Smooth muscle cell (in vitro differentiated cells): Measurements from ENCODE around the gene KCNG2. TPM values are rescaled to one million over a fixed set of nuclear protein-coding genes. Genes with fewer than 3 reads are reported as not detected.

ENCODE experiments used
- DNase-seq: peaks from one replicate; lab custom pipeline; 2025; ENCODE audit not compliant: unreplicated experiment; lab: John Stamatoyannopoulos, UW
- H2AFZ ChIP-seq: fragments of 200-600 bp; sonication (generic); 2 replicates; pipeline ENCODE4 v1.6.0; 2016; ENCODE audit warnings: antibody characterized with exemption, low read depth, mild to moderate bottlenecking
- H3F3A ChIP-seq: fragments of 200-600 bp; sonication (generic); 2 replicates; pipeline ENCODE4 v1.6.0; 2017; ENCODE audit warnings: antibody characterized with exemption, low read depth
- H3K27ac ChIP-seq: fragments of 200-600 bp; sonication (generic); 2 replicates; pipeline ENCODE4 v1.5.1; 2016; ENCODE audit warnings: low read depth, mild to moderate bottlenecking
- H3K27me3 ChIP-seq: fragments of 200-600 bp; sonication (generic); 2 replicates; pipeline ENCODE4 v1.6.1; 2016; ENCODE audit warnings: low read depth, mild to moderate bottlenecking
- H3K36me3 ChIP-seq: fragments of 200-600 bp; sonication (generic); 2 replicates; pipeline ENCODE4 v1.5.1; 2016; ENCODE audit warnings: low read depth
- H3K4me1 ChIP-seq: fragments of 200-600 bp; sonication (generic); 2 replicates; pipeline ENCODE4 v1.5.1; 2016; ENCODE audit warnings: low read depth
- H3K4me2 ChIP-seq: fragments of 200-600 bp; sonication (generic); 2 replicates; pipeline ENCODE4 v1.6.0; 2016; ENCODE audit warnings: mild to moderate bottlenecking
- H3K4me3 ChIP-seq: fragments of 200-600 bp; sonication (generic); 2 replicates; pipeline ENCODE4 v1.5.1; 2016; ENCODE audit warnings: mild to moderate bottlenecking
- H3K79me2 ChIP-seq: fragments of 200-600 bp; sonication (generic); 2 replicates; pipeline ENCODE4 v1.6.0; 2016; ENCODE audit warnings: low read depth, mild to moderate bottlenecking
- H3K9ac ChIP-seq: fragments of 200-600 bp; sonication (generic); 2 replicates; pipeline ENCODE4 v1.6.0; 2016; ENCODE audit warnings: low read depth
- H3K9me3 ChIP-seq: fragments of 200-600 bp; sonication (generic); replicated peaks from 2 replicates; pipeline ENCODE4 v1.5.1; 2016; ENCODE audit warnings: low read depth
- H4K20me1 ChIP-seq: fragments of 200-600 bp; sonication (generic); 2 replicates; pipeline ENCODE4 v1.6.0; 2016; ENCODE audit warnings: low read depth
- WGBS: methylation state at CpG from one replicate; pipeline ENCODE4 v1.1.7; 2016; ENCODE audit warnings: low lambda C conversion rate; 5-methylcytosine and 5-hydroxymethylcytosine counted together
- polyA plus RNA-seq: library from polyadenylated mRNA; unstranded; fragments of >200 nt; fragmentation: Nextera tagmentation; extraction: Ambion mirVana; gene quantifications from 2 replicates; pipeline ENCODE4 v1.2.1, GENCODE V29; 2016
- total RNA-seq: library from RNA; depleted of rRNA; stranded (reverse); fragments of >200 nt; gene quantifications from 2 replicates; pipeline ENCODE4 v1.2.3, GENCODE V29; 2014
- TF ChIP-seq, protein P1 (sequence below): fragments of 200-600 bp; sonication (generic); IDR thresholded peaks from 2 replicates; pipeline ENCODE4 v1.5.1; 2017; ENCODE audit warnings: borderline replicate concordance, mild to moderate bottlenecking, antibody characterized with exemption; ENCODE audit not compliant: insufficient read depth, poor library complexity, severe bottlenecking

KCNG2 gene
- total and polyA plus RNA-seq, 2 experiments from 2014 or later = 0.17 TPM; not detected in 1

DNA sequence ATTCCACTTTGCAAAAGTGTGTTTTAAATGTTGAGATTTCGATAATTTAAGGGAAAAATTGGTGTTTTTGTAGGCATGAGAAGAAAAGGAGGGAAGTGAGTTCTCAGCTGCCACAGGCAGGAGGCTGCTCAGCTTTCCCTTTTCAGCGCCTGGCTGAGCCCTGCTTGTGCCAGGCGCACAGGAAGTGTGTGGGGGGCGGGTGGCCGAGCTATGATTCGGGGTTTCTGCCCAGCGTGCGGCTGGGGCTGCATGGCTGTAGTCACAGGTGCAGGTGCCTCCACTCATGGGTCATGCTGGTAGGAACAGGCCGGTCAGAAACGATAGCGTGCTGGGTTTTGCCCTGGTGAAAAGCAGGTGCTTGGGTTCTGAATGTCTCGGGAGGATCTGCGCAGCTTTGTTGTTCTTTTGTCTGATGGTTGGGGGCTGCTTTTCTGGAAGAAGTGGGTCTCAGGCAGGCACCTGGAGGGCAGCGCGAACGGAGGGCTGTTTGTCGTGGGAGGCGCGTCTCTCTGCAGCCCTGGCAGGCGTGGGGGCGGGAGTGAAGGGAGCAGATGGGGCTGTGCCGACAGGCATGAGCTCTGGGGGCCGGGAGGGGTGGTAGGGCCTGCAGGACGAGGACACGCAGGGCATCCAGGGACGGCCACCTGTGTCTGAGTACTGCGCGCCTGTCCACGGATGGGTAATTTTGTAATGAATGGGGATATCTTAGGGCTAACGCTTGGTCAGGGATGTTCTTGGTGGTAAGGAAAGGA, 2.1 kb downstream of the KCNG2 start:
- Histone ChIP-seq H3K79me2 (no peaks in the 10 kb centered on the region), H3K27me3 (peaks cover 51% of the 10 kb centered on the region), H3F3A (no peaks in the 10 kb centered on the region), H3K36me3 (no peaks in the 10 kb centered on the region), H3K9me3 (no peaks in the 10 kb centered on the region), H3K9ac (no peak overlapping the region), H4K20me1 (no peaks in the 10 kb centered on the region), H2AFZ (no peak overlapping the region), H3K4me1 (peaks cover 10% of the 10 kb centered on the region), H3K4me3 (no peak overlapping the region), H3K4me2 (no peak overlapping the region), H3K27ac (no peak overlapping the region)
- WGBS = 83% methylated on average over 26 of the region's 30 CpGs
- no peak for DNase-seq
- TF ChIP-seq, protein P1, sequence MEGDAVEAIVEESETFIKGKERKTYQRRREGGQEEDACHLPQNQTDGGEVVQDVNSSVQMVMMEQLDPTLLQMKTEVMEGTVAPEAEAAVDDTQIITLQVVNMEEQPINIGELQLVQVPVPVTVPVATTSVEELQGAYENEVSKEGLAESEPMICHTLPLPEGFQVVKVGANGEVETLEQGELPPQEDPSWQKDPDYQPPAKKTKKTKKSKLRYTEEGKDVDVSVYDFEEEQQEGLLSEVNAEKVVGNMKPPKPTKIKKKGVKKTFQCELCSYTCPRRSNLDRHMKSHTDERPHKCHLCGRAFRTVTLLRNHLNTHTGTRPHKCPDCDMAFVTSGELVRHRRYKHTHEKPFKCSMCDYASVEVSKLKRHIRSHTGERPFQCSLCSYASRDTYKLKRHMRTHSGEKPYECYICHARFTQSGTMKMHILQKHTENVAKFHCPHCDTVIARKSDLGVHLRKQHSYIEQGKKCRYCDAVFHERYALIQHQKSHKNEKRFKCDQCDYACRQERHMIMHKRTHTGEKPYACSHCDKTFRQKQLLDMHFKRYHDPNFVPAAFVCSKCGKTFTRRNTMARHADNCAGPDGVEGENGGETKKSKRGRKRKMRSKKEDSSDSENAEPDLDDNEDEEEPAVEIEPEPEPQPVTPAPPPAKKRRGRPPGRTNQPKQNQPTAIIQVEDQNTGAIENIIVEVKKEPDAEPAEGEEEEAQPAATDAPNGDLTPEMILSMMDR = no peak

DNA sequence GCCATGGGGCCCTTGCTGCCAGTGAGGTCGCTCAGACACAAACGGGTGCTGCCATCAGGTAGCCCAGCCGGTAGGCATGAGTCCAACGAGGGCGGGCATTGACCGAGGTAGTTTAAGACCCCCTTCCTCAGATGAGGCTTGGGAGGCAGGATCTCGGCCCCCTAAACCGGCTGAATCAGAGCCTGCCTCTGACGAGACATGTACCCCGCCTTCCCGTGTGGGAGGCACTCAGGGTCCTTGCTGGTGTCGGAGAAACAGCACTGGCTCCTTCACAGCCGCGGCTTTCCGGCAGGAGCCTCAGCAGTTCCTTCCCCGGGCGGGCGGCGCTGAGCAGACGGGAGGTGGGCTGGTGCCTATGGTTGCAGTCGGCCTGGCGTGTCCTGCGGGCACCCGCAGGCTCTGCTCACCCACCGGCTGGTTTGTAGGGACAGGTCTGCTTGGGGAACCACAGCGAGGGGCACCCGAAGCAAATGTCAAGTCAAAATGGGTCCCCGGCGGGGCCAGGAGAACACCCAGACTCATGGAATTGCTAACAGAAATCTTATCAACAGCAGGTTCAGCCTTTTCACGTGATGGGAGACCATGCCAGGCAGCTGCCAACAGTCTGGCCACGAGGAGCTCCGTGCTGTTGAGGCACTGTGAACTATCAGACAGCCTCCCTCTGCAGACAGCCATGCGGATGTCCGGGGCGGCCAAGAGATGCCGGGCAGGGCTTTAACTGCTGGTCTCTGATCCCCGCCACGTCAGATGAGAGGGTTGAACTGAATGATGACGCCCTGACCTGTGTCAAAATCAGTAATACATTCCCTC, 2.8 kb downstream of the KCNG2 start:
- Histone ChIP-seq H3F3A (no peaks in the 10 kb centered on the region), H3K9ac (no peak overlapping the region), H3K4me1 (peaks cover 10% of the 10 kb centered on the region), H2AFZ (no peak overlapping the region), H3K27ac (no peak overlapping the region), H3K9me3 (no peaks in the 10 kb centered on the region), H4K20me1 (no peaks in the 10 kb centered on the region), H3K4me3 (no peak overlapping the region), H3K36me3 (no peaks in the 10 kb centered on the region), H3K79me2 (no peaks in the 10 kb centered on the region), H3K27me3 (peaks cover 51% of the 10 kb centered on the region), H3K4me2 (no peak overlapping the region)
- TF ChIP-seq, protein P1 = no peak
- WGBS = 96% methylated on average over 39 of the region's 39 CpGs
- DNase-seq = no peak

DNA sequence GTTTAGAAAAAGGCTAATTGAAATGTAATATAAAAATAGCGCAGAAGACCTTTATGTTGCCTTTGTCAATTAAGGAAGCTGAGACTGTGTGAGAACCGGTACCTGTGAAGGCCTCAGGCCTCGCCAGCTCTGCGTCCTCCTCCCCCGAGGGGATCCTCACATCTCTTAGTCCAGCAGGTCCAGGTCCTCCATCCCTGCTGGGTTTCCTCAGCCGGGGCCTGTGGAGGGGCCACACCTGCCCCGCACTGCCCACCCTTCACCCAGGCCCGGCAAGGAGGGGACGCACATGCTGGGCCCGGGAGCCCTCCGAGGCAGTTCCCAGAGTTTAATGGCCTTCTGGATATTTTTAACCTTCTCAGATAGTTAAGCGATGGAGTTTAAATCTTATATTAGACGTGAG, 3.5 kb downstream of the KCNG2 start:
- WGBS = 94% methylated on average over 13 of the region's 13 CpGs
- no peak overlapping the region for H2AFZ ChIP-seq
- peaks cover 10% of the 10 kb centered on the region for H3K4me1 ChIP-seq
- no peak overlapping the region for H3K4me2 ChIP-seq
- H3K27ac ChIP-seq = no peak overlapping the region
- no peaks in the 10 kb centered on the region for H3K9me3 ChIP-seq
- no peaks in the 10 kb centered on the region for H3K36me3 ChIP-seq
- H4K20me1 ChIP-seq = no peaks in the 10 kb centered on the region
- H3K9ac ChIP-seq = no peak overlapping the region
- TF ChIP-seq, protein P1 = no peak
- no peak overlapping the region for H3K4me3 ChIP-seq
- H3F3A ChIP-seq = no peaks in the 10 kb centered on the region
- H3K27me3 ChIP-seq = peaks cover 51% of the 10 kb centered on the region
- no peaks in the 10 kb centered on the region for H3K79me2 ChIP-seq
- DNase-seq = no peak
